Adrenal gland (tissue), 5 donors: ENCODE results near the gene MARK2.

Source experiments
- POLR2A ChIP-seq, 2 donors: fragments of 450-650 bp; IDR thresholded peaks; one replicate each; pipeline ENCODE4 v1.6.1; 2017; ENCODE audit warnings: antibody characterized with exemption in 2 of 2, mild to moderate bottlenecking in 2 of 2, moderate library complexity in 1 of 2
- TF ChIP-seq, protein P1 (sequence below), 6 experiments: fragments of 450-650 bp in 4 of 6; fragments of 200-600 bp in 2 of 6; sonication (generic) in 1 of 6; IDR thresholded peaks; 1 replicate in 5 of 6; 2 replicates in 1 of 6; pipeline versions ENCODE4 v1.5.1 to v1.8.0; 2016 to 2021; ENCODE audit warnings: antibody characterized with exemption in 6 of 6, mild to moderate bottlenecking in 2 of 6, moderate library complexity in 1 of 6
- donor health status: DM: no; HTN: no; CAD: no.

DNA sequence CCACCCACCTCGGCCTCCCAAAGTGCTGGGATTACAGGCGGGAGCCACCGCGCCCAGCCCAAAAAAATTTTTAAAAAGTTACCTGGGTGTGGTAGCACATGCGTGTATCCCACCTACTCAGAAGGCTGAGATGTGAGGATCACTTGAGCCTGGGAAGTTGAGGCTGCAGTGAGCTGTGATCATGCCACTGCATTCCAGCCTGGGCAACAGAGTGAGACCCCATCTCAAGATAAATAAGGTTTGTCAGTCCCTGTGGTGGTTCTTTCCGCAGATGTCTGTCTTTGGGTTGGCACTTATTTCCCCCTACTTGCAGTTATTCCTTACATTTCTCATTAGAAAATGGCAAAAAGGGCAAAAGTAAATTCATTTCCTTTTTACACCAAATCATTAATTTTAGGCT is 8.0 kb downstream of the MARK2 start:
- TF ChIP-seq, protein P1, sequence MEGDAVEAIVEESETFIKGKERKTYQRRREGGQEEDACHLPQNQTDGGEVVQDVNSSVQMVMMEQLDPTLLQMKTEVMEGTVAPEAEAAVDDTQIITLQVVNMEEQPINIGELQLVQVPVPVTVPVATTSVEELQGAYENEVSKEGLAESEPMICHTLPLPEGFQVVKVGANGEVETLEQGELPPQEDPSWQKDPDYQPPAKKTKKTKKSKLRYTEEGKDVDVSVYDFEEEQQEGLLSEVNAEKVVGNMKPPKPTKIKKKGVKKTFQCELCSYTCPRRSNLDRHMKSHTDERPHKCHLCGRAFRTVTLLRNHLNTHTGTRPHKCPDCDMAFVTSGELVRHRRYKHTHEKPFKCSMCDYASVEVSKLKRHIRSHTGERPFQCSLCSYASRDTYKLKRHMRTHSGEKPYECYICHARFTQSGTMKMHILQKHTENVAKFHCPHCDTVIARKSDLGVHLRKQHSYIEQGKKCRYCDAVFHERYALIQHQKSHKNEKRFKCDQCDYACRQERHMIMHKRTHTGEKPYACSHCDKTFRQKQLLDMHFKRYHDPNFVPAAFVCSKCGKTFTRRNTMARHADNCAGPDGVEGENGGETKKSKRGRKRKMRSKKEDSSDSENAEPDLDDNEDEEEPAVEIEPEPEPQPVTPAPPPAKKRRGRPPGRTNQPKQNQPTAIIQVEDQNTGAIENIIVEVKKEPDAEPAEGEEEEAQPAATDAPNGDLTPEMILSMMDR (IDR thresholded peaks at IDR 0.05): no peak
- TF ChIP-seq POLR2A (IDR thresholded peaks at IDR 0.05): no peak
